ENCODE data around the gene LSAMP. TPM values are rescaled to one million over a fixed set of nuclear protein-coding genes. Genes with fewer than 3 reads are reported as not detected.

LSAMP gene
- total RNA-seq, 1 donor from 2014 or later, result 3.9 TPM

DNA sequence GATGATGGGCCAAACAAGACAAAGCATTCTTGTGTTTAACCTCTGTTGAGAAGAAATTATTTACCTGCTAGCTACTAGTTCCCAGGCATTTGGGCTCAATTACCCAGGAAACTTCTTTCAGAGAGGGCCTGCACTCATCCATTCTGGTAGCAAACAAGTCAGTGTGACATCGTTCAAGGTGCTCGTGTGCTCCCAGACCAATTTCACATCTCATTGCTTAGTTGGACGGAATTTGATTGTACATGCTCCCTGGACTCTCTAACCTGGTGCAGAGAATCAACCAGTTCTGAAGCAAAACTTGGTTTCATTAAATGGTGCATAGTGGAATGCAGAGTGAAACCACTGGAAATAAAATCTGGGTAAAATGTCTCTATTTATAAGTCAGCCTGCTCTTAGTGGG, 392.7 kb downstream of the LSAMP start:
- Histone ChIP-seq H3K27ac (no peak overlapping the region), H3K9me3 (no peaks in the 10 kb centered on the region), H3K36me3 (no peaks in the 10 kb centered on the region), H3K27me3 (no peaks in the 10 kb centered on the region), H3K4me3 (no peak overlapping the region), H3K4me1 (no peaks in the 10 kb centered on the region)
- intact Hi-C loops (cut with DNase I), result no loop called here
- no peak for TF ChIP-seq POLR2AphosphoS5 (IDR thresholded peaks at IDR 0.05; ENCODE audit: insufficient read depth in 1 of 2, low read depth in 1 of 2)
- TF ChIP-seq POLR2A (IDR thresholded peaks at IDR 0.05), result no peak
- TF ChIP-seq, protein P1, sequence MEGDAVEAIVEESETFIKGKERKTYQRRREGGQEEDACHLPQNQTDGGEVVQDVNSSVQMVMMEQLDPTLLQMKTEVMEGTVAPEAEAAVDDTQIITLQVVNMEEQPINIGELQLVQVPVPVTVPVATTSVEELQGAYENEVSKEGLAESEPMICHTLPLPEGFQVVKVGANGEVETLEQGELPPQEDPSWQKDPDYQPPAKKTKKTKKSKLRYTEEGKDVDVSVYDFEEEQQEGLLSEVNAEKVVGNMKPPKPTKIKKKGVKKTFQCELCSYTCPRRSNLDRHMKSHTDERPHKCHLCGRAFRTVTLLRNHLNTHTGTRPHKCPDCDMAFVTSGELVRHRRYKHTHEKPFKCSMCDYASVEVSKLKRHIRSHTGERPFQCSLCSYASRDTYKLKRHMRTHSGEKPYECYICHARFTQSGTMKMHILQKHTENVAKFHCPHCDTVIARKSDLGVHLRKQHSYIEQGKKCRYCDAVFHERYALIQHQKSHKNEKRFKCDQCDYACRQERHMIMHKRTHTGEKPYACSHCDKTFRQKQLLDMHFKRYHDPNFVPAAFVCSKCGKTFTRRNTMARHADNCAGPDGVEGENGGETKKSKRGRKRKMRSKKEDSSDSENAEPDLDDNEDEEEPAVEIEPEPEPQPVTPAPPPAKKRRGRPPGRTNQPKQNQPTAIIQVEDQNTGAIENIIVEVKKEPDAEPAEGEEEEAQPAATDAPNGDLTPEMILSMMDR (IDR thresholded peaks at IDR 0.05), result no peak
- no peak for DNase-seq (ENCODE audit: extremely low spot score in 2 of 2)

DNA sequence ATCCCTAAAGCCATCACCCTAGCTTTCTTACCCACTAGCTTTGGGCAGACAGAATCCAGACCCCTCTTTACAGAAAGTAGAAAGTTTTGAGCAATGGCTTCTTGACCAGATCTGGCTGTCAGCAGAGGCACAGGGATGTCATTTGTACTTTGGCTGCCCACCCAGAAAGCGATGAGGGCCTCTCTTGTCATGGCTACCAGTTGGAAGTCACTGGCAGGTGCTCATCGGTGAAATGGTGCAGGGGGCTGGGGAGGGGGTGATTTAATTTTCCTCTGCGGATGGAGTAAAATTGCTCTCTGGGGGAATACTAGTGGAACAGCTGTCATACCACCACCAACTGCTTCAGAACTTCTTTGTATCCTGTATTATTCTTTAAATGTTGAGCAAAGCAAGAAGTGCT, 393.7 kb downstream of the LSAMP start:
- H3K4me1 ChIP-seq, result no peaks in the 10 kb centered on the region
- H3K9me3 ChIP-seq, result no peaks in the 10 kb centered on the region
- TF ChIP-seq POLR2AphosphoS5 (IDR thresholded peaks at IDR 0.05; ENCODE audit: insufficient read depth in 1 of 2, low read depth in 1 of 2) (no peak), POLR2A (IDR thresholded peaks at IDR 0.05) (no peak)
- TF ChIP-seq, protein P1 (IDR thresholded peaks at IDR 0.05), result no peak
- H3K36me3 ChIP-seq, result no peaks in the 10 kb centered on the region
- H3K27me3 ChIP-seq, result no peaks in the 10 kb centered on the region
- no peak overlapping the region for H3K4me3 ChIP-seq
- intact Hi-C loops (cut with DNase I), result no loop called here
- no peak overlapping the region for H3K27ac ChIP-seq
- no peak for DNase-seq (ENCODE audit: extremely low spot score in 2 of 2)

DNA sequence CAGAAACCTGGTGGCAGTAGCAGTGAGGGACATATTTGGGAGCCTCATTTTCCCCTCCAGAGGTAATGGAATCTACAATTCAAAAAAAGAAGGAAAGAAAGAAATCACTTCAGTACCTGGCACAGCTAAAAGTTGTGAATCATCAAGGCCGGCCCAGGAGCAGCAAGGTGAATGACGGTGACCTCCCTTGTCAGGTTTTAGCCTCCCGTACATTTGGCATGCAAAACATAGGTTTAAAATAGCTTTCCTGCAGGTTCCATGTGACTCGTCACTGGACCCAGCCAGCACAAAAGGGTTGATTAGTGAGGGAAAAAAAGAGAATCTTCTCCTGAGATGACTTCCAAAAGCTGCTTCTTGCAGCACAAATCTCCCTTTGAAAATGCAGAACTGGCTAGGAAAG, 394.2 kb downstream of the LSAMP start:
- intact Hi-C loops (cut with DNase I), result no loop called here
- H3K27ac ChIP-seq, result no peak overlapping the region
- DNase-seq (ENCODE audit: extremely low spot score in 2 of 2), result no peak
- no peaks in the 10 kb centered on the region for H3K27me3 ChIP-seq
- no peaks in the 10 kb centered on the region for H3K36me3 ChIP-seq
- no peaks in the 10 kb centered on the region for H3K4me1 ChIP-seq
- no peaks in the 10 kb centered on the region for H3K9me3 ChIP-seq
- H3K4me3 ChIP-seq, result no peak overlapping the region
- TF ChIP-seq, protein P1 (IDR thresholded peaks at IDR 0.05), result no peak
- TF ChIP-seq POLR2AphosphoS5 (IDR thresholded peaks at IDR 0.05; ENCODE audit: insufficient read depth in 1 of 2, low read depth in 1 of 2) (no peak), POLR2A (IDR thresholded peaks at IDR 0.05) (no peak)

DNA sequence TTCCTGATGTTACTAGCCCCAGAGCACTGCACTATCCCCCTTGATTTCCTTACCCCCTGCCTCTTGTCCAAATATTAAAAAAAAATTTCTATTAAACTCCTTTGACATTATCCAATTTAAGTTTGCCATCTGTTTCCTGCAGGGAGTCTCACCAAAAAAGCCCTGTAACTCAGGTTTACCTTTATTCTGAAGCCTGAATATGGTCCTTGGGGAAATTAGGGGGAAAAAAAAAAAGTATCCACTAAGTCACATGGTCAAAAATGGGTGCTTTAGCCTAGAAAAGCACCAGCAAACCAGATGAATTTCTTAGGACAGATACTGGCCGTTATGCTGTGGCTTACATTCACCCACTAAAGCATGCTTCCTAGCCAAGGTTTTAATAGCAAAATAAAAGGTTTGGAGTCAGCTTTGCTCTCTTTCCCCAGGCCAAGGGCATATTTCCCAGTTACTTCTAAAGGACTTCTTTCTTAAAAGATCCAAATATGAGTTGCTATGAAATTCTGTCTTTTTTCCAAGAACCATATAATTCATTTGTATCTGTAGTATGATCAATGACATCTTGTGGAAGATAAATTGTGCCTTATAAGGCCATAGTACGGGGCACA, 394.9 kb downstream of the LSAMP start:
- Histone ChIP-seq H3K36me3 (no peaks in the 10 kb centered on the region), H3K27me3 (no peaks in the 10 kb centered on the region), H3K27ac (no peak overlapping the region), H3K4me1 (no peaks in the 10 kb centered on the region), H3K9me3 (no peaks in the 10 kb centered on the region), H3K4me3 (no peak overlapping the region)
- TF ChIP-seq, protein P1 (IDR thresholded peaks at IDR 0.05), result no peak
- TF ChIP-seq POLR2A (IDR thresholded peaks at IDR 0.05) (no peak), POLR2AphosphoS5 (IDR thresholded peaks at IDR 0.05; ENCODE audit: insufficient read depth in 1 of 2, low read depth in 1 of 2) (no peak)
- intact Hi-C loops (cut with DNase I), result no loop called here
- no peak for DNase-seq (ENCODE audit: extremely low spot score in 2 of 2)

GRCh38 chr3:116048991-116049390, 396.3 kb downstream of the LSAMP start:
- Histone ChIP-seq H3K9me3 (no peaks in the 10 kb centered on the region), H3K27ac (no peak overlapping the region), H3K4me3 (no peak overlapping the region), H3K27me3 (no peaks in the 10 kb centered on the region), H3K36me3 (no peaks in the 10 kb centered on the region), H3K4me1 (no peaks in the 10 kb centered on the region)
- intact Hi-C loops (cut with DNase I), result no loop called here
- TF ChIP-seq, protein P1 (IDR thresholded peaks at IDR 0.05), result no peak
- TF ChIP-seq POLR2A (IDR thresholded peaks at IDR 0.05) (no peak), POLR2AphosphoS5 (IDR thresholded peaks at IDR 0.05; ENCODE audit: insufficient read depth in 1 of 2, low read depth in 1 of 2) (no peak)
- no peak for DNase-seq (ENCODE audit: extremely low spot score in 2 of 2)
